Measurements from ENCODE around the gene REELD1. TPM values are rescaled to one million over a fixed set of nuclear protein-coding genes. Genes with fewer than 3 reads are reported as not detected.

REELD1 gene
- not detected in 2 replicates for total RNA-seq (ENCODE audit: low replicate concordance)

DNA sequence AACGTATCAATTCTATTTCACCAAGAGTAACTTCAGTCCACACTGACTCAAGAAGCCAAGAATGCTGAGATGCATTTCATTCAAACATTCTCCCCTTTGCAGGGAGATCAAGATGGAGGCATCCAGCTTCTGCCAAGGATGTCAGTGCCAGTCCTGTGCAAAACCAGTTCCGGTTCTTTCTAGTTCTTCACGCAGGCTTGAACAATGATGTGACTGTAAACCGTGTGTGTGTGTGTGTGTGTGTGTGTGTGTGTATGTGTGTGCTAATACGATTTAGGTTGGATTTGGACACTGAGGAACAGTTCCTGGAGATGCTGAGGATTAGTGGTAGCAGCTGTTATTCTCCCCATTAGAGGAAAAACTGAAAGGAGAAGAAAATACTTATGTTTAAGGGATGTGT, at the start of gene REELD1:
REELD1 (plus strand) TSS at position 301 of the 400 bp plus-strand sequence. CDS start 2,415 bp downstream, outside the sequence.

DNA sequence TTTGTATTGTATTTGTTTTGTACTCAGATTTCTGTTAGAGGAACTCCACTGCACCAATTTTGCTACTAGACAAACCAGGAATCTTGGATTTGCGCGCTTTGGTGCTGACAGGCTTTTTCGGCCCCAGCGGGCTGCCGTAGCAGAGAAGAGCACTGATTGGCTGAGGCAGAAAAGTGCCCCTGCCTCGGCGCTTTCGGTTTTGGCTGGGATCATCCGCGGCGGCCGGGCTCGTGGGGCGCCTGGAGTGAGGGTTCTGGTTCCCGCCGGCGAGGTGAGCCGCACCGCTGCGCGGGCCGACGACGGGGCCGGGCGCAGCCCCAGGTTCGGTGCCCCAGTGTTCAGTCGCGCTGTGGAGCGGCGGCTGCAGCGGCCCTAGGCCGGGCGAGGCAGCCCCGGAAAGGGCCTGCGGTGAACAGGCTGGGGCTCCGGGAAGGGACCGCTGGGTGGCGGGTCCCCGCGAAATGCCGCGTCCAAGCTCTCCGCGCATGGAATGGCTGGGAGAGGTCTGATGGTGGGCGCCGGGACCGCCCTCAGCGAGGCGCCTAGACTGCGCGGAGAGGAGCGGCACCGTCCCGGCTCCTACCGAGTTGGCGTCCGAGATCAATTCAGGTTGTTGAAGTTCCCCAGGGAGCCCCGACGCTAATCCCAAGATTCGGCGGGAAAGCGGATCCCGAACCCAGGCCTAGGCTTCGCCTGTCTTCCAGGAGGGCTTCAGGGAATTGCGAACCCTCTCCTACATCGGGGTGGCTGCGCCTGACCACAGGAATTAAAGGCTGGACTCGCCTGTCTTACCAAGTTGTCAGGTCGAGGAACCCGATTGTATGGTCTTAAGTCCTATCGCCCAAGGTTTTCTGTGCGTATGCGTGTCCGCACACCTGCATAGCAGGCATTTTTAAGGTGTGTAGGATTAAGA, 38.5 kb upstream of the REELD1 start, which contains the start of gene LSM6:
LSM6 (plus strand) TSS at position 178 of the 913 bp plus-strand sequence. CDS start 7,204 bp downstream, outside the sequence.

Other genes starting within 250 kb of the REELD1 start
- 13.7 and 23.2 TPM in 2 replicates for gene LSM6, start 38.8 kb upstream of the REELD1 start, total RNA-seq (ENCODE audit: low replicate concordance)

Measured in smooth muscle cell of the coronary artery (primary cell).